ENCODE results near the gene OTOG.
"Not testable (repeated sequence)": the region's sequence is repeated elsewhere in the genome, so short reads cannot be mapped to it uniquely, and the experiment has no call there.

OTOG gene

GRCh38 chr11:17612221-17613188, 65.4 kb downstream of the OTOG start:
- H3K4me3 ChIP-seq (ENCODE audit: low read length): no peak overlapping the region
- no peak for TF ChIP-seq CTCF (conservative IDR thresholded peaks at IDR 0.05; ENCODE audit: low read depth, low read length)
- DNase-seq (ENCODE audit: low read depth): no peak

- TF ChIP-seq CTCF (conservative IDR thresholded peaks at IDR 0.05; ENCODE audit: low read depth, low read length): no peak
- DNase-seq (ENCODE audit: low read depth): no peak
- H3K4me3 ChIP-seq (ENCODE audit: low read length): no peak overlapping the region
These were observed 66.4 kb downstream of the OTOG start for GRCh38 chr11:17613428-17613962.

GRCh38 chr11:17613983-17614382, 66.9 kb downstream of the OTOG start:
- no peak overlapping the region for H3K4me3 ChIP-seq (ENCODE audit: low read length)
- DNase-seq (ENCODE audit: low read depth): no peak
- TF ChIP-seq CTCF (conservative IDR thresholded peaks at IDR 0.05; ENCODE audit: low read depth, low read length): no peak

- not testable (repeated sequence) for H3K4me3 ChIP-seq (ENCODE audit: low read length); DNase-seq (ENCODE audit: low read depth)
These were observed 75.7 kb downstream of the OTOG start for GRCh38 chr11:17622711-17623110.

- DNase-seq (ENCODE audit: low read depth): no peak
- H3K4me3 ChIP-seq (ENCODE audit: low read length): no peak overlapping the region
- no peak for TF ChIP-seq CTCF (conservative IDR thresholded peaks at IDR 0.05; ENCODE audit: low read depth, low read length)
These were observed 82.1 kb downstream of the OTOG start for GRCh38 chr11:17629113-17629512.

GRCh38 chr11:17630936-17631335, 83.9 kb downstream of the OTOG start:
- no peak for DNase-seq (ENCODE audit: low read depth)
- H3K4me3 ChIP-seq (ENCODE audit: low read length): no peak overlapping the region
- TF ChIP-seq CTCF (conservative IDR thresholded peaks at IDR 0.05; ENCODE audit: low read depth, low read length): no peak

GRCh38 chr11:17631702-17632365, 84.8 kb downstream of the OTOG start:
- no peak overlapping the region for H3K4me3 ChIP-seq (ENCODE audit: low read length)
- no peak for TF ChIP-seq CTCF (conservative IDR thresholded peaks at IDR 0.05; ENCODE audit: low read depth, low read length)
- no peak for DNase-seq (ENCODE audit: low read depth)

Measured in retinal pigment epithelial cell (primary cell).